Mesothelial cell of epicardium (in vitro differentiated cells): ENCODE results near the gene SULT4A1. TPM values are rescaled to one million over a fixed set of nuclear protein-coding genes. Genes with fewer than 3 reads are reported as not detected.

Experiments used
- DNase-seq, 2 experiments: peaks; one replicate each; pipeline ENCODE4 v3.0.0; 2021; ENCODE audit warnings: low spot score in 2 of 2; ENCODE audit not compliant: unreplicated experiment in 2 of 2
- H3K27ac Mint-ChIP-seq: 2 replicates; pipeline ENCODE4 v1.8.0; 2021; ENCODE audit warnings: mixed read lengths
- H3K27me3 Mint-ChIP-seq: 2 replicates; pipeline ENCODE4 v1.8.0; 2021; ENCODE audit warnings: low read depth, mixed read lengths
- H3K36me3 Mint-ChIP-seq: 2 replicates; pipeline ENCODE4 v1.8.0; 2021; ENCODE audit warnings: mixed read lengths
- H3K4me1 Mint-ChIP-seq: 2 replicates; pipeline ENCODE4 v1.8.0; 2021; ENCODE audit warnings: mixed read lengths
- H3K4me3 Mint-ChIP-seq: 2 replicates; pipeline ENCODE4 v1.8.0; 2021; ENCODE audit warnings: mild to moderate bottlenecking, moderate library complexity, mixed read lengths
- H3K9me3 Mint-ChIP-seq: 2 replicates; pipeline ENCODE4 v1.8.0; 2021; ENCODE audit warnings: mixed read lengths
- CTCF ChIP-seq: fragments of 200-600 bp; sonication (generic); IDR thresholded peaks from one replicate; pipeline ENCODE4 v1.5.0; 2021; ENCODE audit warnings: antibody characterized with exemption; ENCODE audit not compliant: unreplicated experiment
- total RNA-seq: library from RNA; stranded (reverse); gene quantifications from 3 replicates; pipeline ENCODE4 v1.2.1, GENCODE V29; 2021

The SULT4A1 gene
- total RNA-seq, 1 donor from 2014 or later: 7.1 TPM

- TF ChIP-seq CTCF: peak; percentile 73
- H3K9me3 Mint-ChIP-seq: no peaks in the 10 kb centered on the region
- DNase-seq: peak; percentile 45 to 64
- H3K27me3 Mint-ChIP-seq: peaks cover 52% of the 10 kb centered on the region
- no peaks in the 10 kb centered on the region for H3K36me3 Mint-ChIP-seq
- H3K27ac Mint-ChIP-seq: no peak overlapping the region
- no peak overlapping the region for H3K4me3 Mint-ChIP-seq
- H3K4me1 Mint-ChIP-seq: no peaks in the 10 kb centered on the region
Measured at GRCh38 chr22:43884600-43885318, 22.4 kb upstream of the SULT4A1 start.

GRCh38 chr22:43883719-43884415 is 21.6 kb upstream of the SULT4A1 start:
- Mint-ChIP-seq H3K9me3 (no peaks in the 10 kb centered on the region), H3K4me3 (no peak overlapping the region), H3K4me1 (no peaks in the 10 kb centered on the region), H3K36me3 (no peaks in the 10 kb centered on the region), H3K27me3 (peaks cover 46% of the 10 kb centered on the region), H3K27ac (no peak overlapping the region)
- no peak for DNase-seq
- TF ChIP-seq CTCF: no peak

GRCh38 chr22:43883012-43883661 is 20.8 kb upstream of the SULT4A1 start:
- Mint-ChIP-seq H3K9me3 (no peaks in the 10 kb centered on the region), H3K27ac (no peak overlapping the region), H3K4me1 (no peaks in the 10 kb centered on the region), H3K36me3 (no peaks in the 10 kb centered on the region), H3K27me3 (peaks cover 44% of the 10 kb centered on the region), H3K4me3 (no peak overlapping the region)
- DNase-seq: no peak
- peak; percentile 64 for TF ChIP-seq CTCF

- H3K4me3 Mint-ChIP-seq: no peak overlapping the region
- no peaks in the 10 kb centered on the region for H3K4me1 Mint-ChIP-seq
- TF ChIP-seq CTCF: no peak
- no peaks in the 10 kb centered on the region for H3K36me3 Mint-ChIP-seq
- no peak overlapping the region for H3K27ac Mint-ChIP-seq
- H3K27me3 Mint-ChIP-seq: peaks cover 41% of the 10 kb centered on the region
- no peaks in the 10 kb centered on the region for H3K9me3 Mint-ChIP-seq
- no peak for DNase-seq
Measured at GRCh38 chr22:43882122-43882767, 19.9 kb upstream of the SULT4A1 start.

GRCh38 chr22:43881091-43882061 is 19.1 kb upstream of the SULT4A1 start:
- DNase-seq: no peak
- Mint-ChIP-seq H3K4me1 (no peaks in the 10 kb centered on the region), H3K9me3 (no peaks in the 10 kb centered on the region), H3K27ac (no peak overlapping the region), H3K27me3 (peaks cover 38% of the 10 kb centered on the region), H3K4me3 (no peak overlapping the region), H3K36me3 (no peaks in the 10 kb centered on the region)
- TF ChIP-seq CTCF: no peak
